Hepatocyte (in vitro differentiated cells): ENCODE results near the gene SETD1A. TPM values are rescaled to one million over a fixed set of nuclear protein-coding genes. Genes with fewer than 3 reads are reported as not detected.

Source experiments
- DNase-seq: peaks from one replicate; pipeline ENCODE4 v3.0.0-alpha.2; 2016; ENCODE audit warnings: low spot score
- H2AFZ ChIP-seq: fragments of 200-600 bp; sonication (generic); 2 replicates; pipeline ENCODE4 v1.6.0; 2016; ENCODE audit warnings: antibody characterized with exemption, mild to moderate bottlenecking
- H3K27ac ChIP-seq: fragments of 200-600 bp; sonication (generic); 2 replicates; pipeline ENCODE4 v1.5.1; 2016; ENCODE audit warnings: mild to moderate bottlenecking
- H3K27me3 ChIP-seq: fragments of 200-600 bp; sonication (generic); 2 replicates; pipeline ENCODE4 v1.6.1; 2016
- H3K36me3 ChIP-seq: fragments of 200-600 bp; sonication (generic); replicated peaks from 2 replicates; pipeline ENCODE4 v1.5.1; 2016; ENCODE audit warnings: low read depth; ENCODE audit not compliant: insufficient read depth
- H3K4me1 ChIP-seq: fragments of 200-600 bp; sonication (generic); 2 replicates; pipeline ENCODE4 v1.5.1; 2016; ENCODE audit warnings: mild to moderate bottlenecking, moderate library complexity; ENCODE audit not compliant: insufficient read depth
- H3K4me2 ChIP-seq: fragments of 200-600 bp; sonication (generic); 2 replicates; pipeline ENCODE4 v1.6.0; 2016
- H3K4me3 ChIP-seq: fragments of 200-600 bp; sonication (generic); 2 replicates; pipeline ENCODE4 v1.5.1; 2016; ENCODE audit warnings: mild to moderate bottlenecking
- H3K79me2 ChIP-seq: fragments of 200-600 bp; sonication (generic); 2 replicates; pipeline ENCODE4 v1.6.0; 2017; ENCODE audit warnings: mild to moderate bottlenecking
- H3K9me2 ChIP-seq: fragments of 200-600 bp; sonication (generic); replicated peaks from 2 replicates; pipeline ENCODE4 v1.6.0; 2017; ENCODE audit warnings: mild to moderate bottlenecking; ENCODE audit not compliant: insufficient read depth
- H3K9me3 ChIP-seq: fragments of 200-600 bp; sonication (generic); 2 replicates; pipeline ENCODE4 v1.5.1; 2016; ENCODE audit warnings: low read depth, mild to moderate bottlenecking
- H4K20me1 ChIP-seq: fragments of 200-600 bp; sonication (generic); 2 replicates; pipeline ENCODE4 v1.6.0; 2016; ENCODE audit warnings: mild to moderate bottlenecking; ENCODE audit not compliant: insufficient read depth, poor library complexity, severe bottlenecking
- EZH2 ChIP-seq: fragments of 200-600 bp; sonication (generic); IDR thresholded peaks from 2 replicates; pipeline ENCODE4 v1.6.1; 2016; ENCODE audit warnings: antibody characterized with exemption, mild to moderate bottlenecking, borderline replicate concordance
- EZH2phosphoT487 ChIP-seq: fragments of 200-600 bp; sonication (generic); IDR thresholded peaks from one replicate; pipeline ENCODE4 v1.6.1; 2018; ENCODE audit warnings: antibody characterized with exemption, mild to moderate bottlenecking, low read depth, moderate library complexity; ENCODE audit not compliant: unreplicated experiment, severe bottlenecking
- WGBS: methylation state at CpG from one replicate; pipeline ENCODE4 v1.1.6; 2016; ENCODE audit warnings: low lambda C conversion rate; ENCODE audit errors: missing lambda C conversion rate; 5-methylcytosine and 5-hydroxymethylcytosine counted together
- polyA plus RNA-seq: library from polyadenylated mRNA; unstranded; fragments of >200 nt; fragmentation: Nextera tagmentation; extraction: Ambion mirVana; gene quantifications from 2 replicates; pipeline ENCODE4 v1.2.1, GENCODE V29; 2016
- total RNA-seq: library from RNA; depleted of rRNA; stranded (reverse); fragments of >200 nt; gene quantifications from 2 replicates; pipeline ENCODE4 v1.2.3, GENCODE V29; 2014
- TF ChIP-seq, protein P1 (sequence below): fragments of 200-600 bp; sonication (generic); IDR thresholded peaks from 2 replicates; pipeline ENCODE4 v1.5.1; 2016; ENCODE audit warnings: antibody characterized with exemption, mild to moderate bottlenecking; ENCODE audit not compliant: poor library complexity

The SETD1A gene
- total and polyA plus RNA-seq, 2 experiments from 2014 or later = 2.2 to 2.7 TPM

DNA sequence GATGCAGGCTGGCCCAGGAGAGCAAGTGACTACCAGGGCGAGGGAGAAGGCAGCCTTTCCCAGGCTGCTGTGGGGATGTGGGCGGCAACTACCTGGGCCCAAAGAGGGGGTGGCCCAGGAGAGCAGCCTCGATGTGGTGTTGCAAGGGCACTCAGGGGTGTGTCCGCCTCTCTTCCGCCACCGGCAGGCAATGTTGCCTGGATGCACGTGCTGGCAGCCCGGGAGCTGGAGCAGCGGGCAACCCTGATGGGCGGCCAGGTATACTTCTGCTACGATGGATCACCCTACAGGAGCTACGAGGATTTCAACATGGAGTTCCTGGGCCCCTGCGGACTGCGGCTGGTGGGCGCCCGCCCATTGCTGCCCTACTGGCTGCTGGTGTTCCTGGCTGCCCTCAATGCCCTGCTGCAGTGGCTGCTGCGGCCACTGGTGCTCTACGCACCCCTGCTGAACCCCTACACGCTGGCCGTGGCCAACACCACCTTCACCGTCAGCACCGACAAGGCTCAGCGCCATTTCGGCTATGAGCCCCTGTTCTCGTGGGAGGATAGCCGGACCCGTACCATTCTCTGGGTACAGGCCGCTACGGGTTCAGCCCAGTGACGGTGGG, 30.1 kb downstream of the SETD1A start:
- no peaks in the 10 kb centered on the region for H3K9me3 ChIP-seq
- H3K36me3 ChIP-seq = no peaks in the 10 kb centered on the region
- no peak for DNase-seq
- H2AFZ ChIP-seq = no peak overlapping the region
- no peaks in the 10 kb centered on the region for H3K79me2 ChIP-seq
- no peak overlapping the region for H3K4me2 ChIP-seq
- H3K4me1 ChIP-seq = peaks cover 6% of the 10 kb centered on the region
- no peak overlapping the region for H3K27ac ChIP-seq
- H3K4me3 ChIP-seq = no peak overlapping the region
- no peaks in the 10 kb centered on the region for H3K9me2 ChIP-seq
- no peaks in the 10 kb centered on the region for H3K27me3 ChIP-seq
- no peak for TF ChIP-seq EZH2
- H4K20me1 ChIP-seq = no peaks in the 10 kb centered on the region
- WGBS = 95% methylated on average over 30 of the region's 30 CpGs

DNA sequence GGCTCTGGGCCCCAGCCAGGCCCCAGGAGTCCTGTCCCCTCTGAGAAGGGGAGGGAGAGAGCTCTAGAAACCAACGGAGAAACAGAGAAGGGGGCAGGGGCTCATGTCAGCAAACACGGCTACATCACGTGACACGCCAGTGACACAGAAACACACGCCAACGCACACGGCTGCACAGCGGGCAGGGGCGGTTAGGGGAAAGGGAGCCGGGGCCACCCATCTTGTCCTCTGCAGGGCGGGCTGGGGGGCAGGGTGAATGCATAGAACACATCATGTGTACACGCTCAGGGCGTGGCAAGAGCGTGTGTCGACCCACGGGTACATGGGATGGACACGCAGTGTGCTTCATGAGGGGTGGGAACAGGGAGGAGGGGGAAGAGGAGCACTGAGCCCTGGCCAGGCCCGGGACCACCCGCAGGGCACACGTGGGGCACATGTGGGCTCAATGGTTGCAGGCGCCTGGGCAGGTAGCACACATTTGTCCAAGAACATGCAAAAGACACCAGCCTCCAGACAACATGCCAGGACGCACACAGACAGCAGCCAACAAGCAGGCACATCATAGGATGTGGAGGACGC, 32.0 kb downstream of the SETD1A start:
- Histone ChIP-seq H3K9me3 (no peaks in the 10 kb centered on the region), H3K79me2 (no peaks in the 10 kb centered on the region), H3K27me3 (no peaks in the 10 kb centered on the region), H2AFZ (no peak overlapping the region), H3K27ac (no peak overlapping the region), H4K20me1 (no peaks in the 10 kb centered on the region), H3K4me2 (no peak overlapping the region), H3K4me3 (no peak overlapping the region), H3K4me1 (peaks cover 6% of the 10 kb centered on the region), H3K36me3 (no peaks in the 10 kb centered on the region), H3K9me2 (no peaks in the 10 kb centered on the region)
- WGBS = 97% methylated on average over 21 of the region's 23 CpGs
- TF ChIP-seq EZH2phosphoT487 = no peak
- TF ChIP-seq EZH2 = no peak
- TF ChIP-seq, protein P1, sequence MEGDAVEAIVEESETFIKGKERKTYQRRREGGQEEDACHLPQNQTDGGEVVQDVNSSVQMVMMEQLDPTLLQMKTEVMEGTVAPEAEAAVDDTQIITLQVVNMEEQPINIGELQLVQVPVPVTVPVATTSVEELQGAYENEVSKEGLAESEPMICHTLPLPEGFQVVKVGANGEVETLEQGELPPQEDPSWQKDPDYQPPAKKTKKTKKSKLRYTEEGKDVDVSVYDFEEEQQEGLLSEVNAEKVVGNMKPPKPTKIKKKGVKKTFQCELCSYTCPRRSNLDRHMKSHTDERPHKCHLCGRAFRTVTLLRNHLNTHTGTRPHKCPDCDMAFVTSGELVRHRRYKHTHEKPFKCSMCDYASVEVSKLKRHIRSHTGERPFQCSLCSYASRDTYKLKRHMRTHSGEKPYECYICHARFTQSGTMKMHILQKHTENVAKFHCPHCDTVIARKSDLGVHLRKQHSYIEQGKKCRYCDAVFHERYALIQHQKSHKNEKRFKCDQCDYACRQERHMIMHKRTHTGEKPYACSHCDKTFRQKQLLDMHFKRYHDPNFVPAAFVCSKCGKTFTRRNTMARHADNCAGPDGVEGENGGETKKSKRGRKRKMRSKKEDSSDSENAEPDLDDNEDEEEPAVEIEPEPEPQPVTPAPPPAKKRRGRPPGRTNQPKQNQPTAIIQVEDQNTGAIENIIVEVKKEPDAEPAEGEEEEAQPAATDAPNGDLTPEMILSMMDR = no peak
- DNase-seq = no peak

DNA sequence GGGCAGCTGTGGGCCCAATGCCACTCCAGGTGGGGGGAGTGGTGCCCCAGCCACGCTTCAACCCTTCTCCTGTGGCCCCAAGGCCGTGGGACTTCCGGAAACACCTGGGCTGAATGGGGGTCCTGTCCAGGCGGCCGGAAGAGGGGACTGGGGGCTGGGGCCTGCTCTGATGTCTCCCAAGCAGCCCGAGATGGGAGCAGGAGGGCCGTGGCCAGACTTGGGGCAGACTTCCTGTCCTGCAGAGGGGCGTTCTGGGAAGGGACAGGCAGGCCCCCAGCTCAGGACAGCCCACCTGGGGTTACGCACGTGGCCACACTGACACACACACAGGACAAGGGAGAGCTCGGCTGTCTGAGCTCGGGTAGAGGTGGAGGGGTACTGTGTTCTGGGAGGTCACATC, 32.6 kb downstream of the SETD1A start:
- no peaks in the 10 kb centered on the region for H3K9me3 ChIP-seq
- H2AFZ ChIP-seq = no peak overlapping the region
- TF ChIP-seq EZH2 (no peak), EZH2phosphoT487 (no peak)
- TF ChIP-seq, protein P1 = no peak
- 81% methylated on average over 12 of the region's 12 CpGs for WGBS
- H3K79me2 ChIP-seq = no peaks in the 10 kb centered on the region
- no peak overlapping the region for H3K27ac ChIP-seq
- no peaks in the 10 kb centered on the region for H4K20me1 ChIP-seq
- H3K4me3 ChIP-seq = no peak overlapping the region
- H3K9me2 ChIP-seq = no peaks in the 10 kb centered on the region
- H3K36me3 ChIP-seq = no peaks in the 10 kb centered on the region
- DNase-seq = no peak
- peaks cover 5% of the 10 kb centered on the region for H3K4me1 ChIP-seq
- H3K27me3 ChIP-seq = no peaks in the 10 kb centered on the region
- no peak overlapping the region for H3K4me2 ChIP-seq

DNA sequence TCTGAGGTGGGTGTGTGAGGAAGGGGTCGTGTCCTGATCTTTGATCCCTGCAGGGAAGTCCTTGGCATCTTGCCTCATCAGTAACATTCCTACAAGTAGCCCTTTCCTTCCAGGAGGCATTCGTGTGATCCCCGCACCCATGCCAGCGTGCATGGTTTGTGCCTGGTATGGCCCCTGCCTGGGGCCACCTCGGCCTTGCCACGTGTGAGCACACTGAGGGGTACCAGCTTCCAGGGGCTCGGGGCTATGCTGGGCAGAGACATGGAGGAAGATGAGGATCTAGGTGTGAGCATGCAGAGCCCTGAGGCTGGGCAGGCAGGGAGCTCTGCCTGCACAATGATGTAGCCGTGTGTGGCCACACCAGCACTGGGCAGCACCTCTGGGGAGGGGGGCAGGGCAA, 33.5 kb downstream of the SETD1A start:
- TF ChIP-seq EZH2phosphoT487 (no peak), EZH2 (no peak)
- TF ChIP-seq, protein P1 = no peak
- no peaks in the 10 kb centered on the region for H4K20me1 ChIP-seq
- H2AFZ ChIP-seq = no peak overlapping the region
- H3K27me3 ChIP-seq = peaks cover 4% of the 10 kb centered on the region
- H3K9me3 ChIP-seq = no peaks in the 10 kb centered on the region
- no peak for DNase-seq
- H3K4me3 ChIP-seq = no peak overlapping the region
- H3K79me2 ChIP-seq = no peaks in the 10 kb centered on the region
- no peaks in the 10 kb centered on the region for H3K36me3 ChIP-seq
- WGBS = 88% methylated on average over 8 of the region's 8 CpGs
- no peaks in the 10 kb centered on the region for H3K4me1 ChIP-seq
- H3K9me2 ChIP-seq = no peaks in the 10 kb centered on the region
- no peak overlapping the region for H3K27ac ChIP-seq
- no peak overlapping the region for H3K4me2 ChIP-seq
